H4 (cell line): Measurements from ENCODE around the gene KLHL17. TPM values are rescaled to one million over a fixed set of nuclear protein-coding genes. Genes with fewer than 3 reads are reported as not detected.

Experiments used
- total RNA-seq: library from RNA; depleted of rRNA; stranded (reverse); fragments of >200 nt; shearing (Covaris generic); gene quantifications from 2 replicates; pipeline ENCODE4 v1.2.3, GENCODE V29; 2014; rRNA removed

The KLHL17 gene
- total RNA-seq, 1 experiment from 2014 or later, result 1.9 TPM

Other genes with a start within 250 kb of the KLHL17 start
- gene SAMD11, start 36.7 kb upstream of the KLHL17 start, total RNA-seq, result 39.7 and 116 TPM in 2 replicates
- 78.4 and 90.7 TPM in 2 replicates for gene NOC2L, start 1.3 kb upstream of the KLHL17 start, total RNA-seq
- 0.08 and 1.2 TPM in 2 replicates for gene PLEKHN1, start 5.9 kb downstream of the KLHL17 start, total RNA-seq
- gene PERM1, start 21.5 kb downstream of the KLHL17 start, total RNA-seq, result 0.19 TPM in 1 of 2 replicates, not detected in the other
- 3.6 and 17.7 TPM in 2 replicates for gene HES4, start 39.5 kb downstream of the KLHL17 start, total RNA-seq
- 353 and 452 TPM in 2 replicates for gene ISG15, start 52.9 kb downstream of the KLHL17 start, total RNA-seq
- gene AGRN, start 59.5 kb downstream of the KLHL17 start, total RNA-seq, result 37.0 and 52.1 TPM in 2 replicates
- not detected in 2 replicates for gene RNF223, start 113.7 kb downstream of the KLHL17 start, total RNA-seq
- gene C1orf159, start 155.5 kb downstream of the KLHL17 start, total RNA-seq, result 11.8 and 16.4 TPM in 2 replicates
- gene TTLL10, start 213.3 kb downstream of the KLHL17 start, total RNA-seq, result not detected in 2 replicates
- not detected in 2 replicates for gene TNFRSF18, start 246.0 kb downstream of the KLHL17 start, total RNA-seq